Heart left ventricle (tissue), 13 donors: ENCODE results near the gene CD300C.

Experiments used
- POLR2A ChIP-seq, 2 donors: fragments of 450-650 bp; IDR thresholded peaks; one replicate each; pipeline ENCODE4 v1.6.1; 2017; ENCODE audit warnings: antibody characterized with exemption in 2 of 2, mild to moderate bottlenecking in 2 of 2, moderate library complexity in 2 of 2
- TF ChIP-seq, protein P1 (sequence below), 12 donors: fragments of 200-600 bp; sonication (generic) in 4 of 12; IDR thresholded peaks; one replicate each; pipeline versions ENCODE4 v1.5.0 to v1.8.0; 2018 to 2022; ENCODE audit warnings: antibody characterized with exemption in 12 of 12, mild to moderate bottlenecking in 5 of 12
- donor health status: ischemic (EF 13 %, LVEDD 7.1; RV severe dilation, severe dysfunction).
- donor health status: DM: no; HTN: yes; CAD: no.
- donor health status: DM: no; HTN: no; CAD: no.
- donor health status: ischemic (EF 25% LVEDD 6.9; RV normal size, moderate dysfunction).
- donor health status: ischemic (EF 25% LVEDD 5.7; RV mildly dilated, moderate dysfunction).
- donor health status: ischemic (EF 35%, LVEDD 5.7; RV mildly dilated, moderate dysfunction).
- donor health status: nonischemic (EF 11% LVEDD 7.7; RV severe dilation, severe dysfunction).
- donor health status: DM: yes; HTN: yes; CAD: no.
- donor health status: PGD.
- donor health status: ischemic (EF 29% LVEDD 5.4; RV normal size, mild dysfunction).
- donor health status: nonischemic (EF 23%, LVEDD 6.1; RV moderate dilation, normal function).

DNA sequence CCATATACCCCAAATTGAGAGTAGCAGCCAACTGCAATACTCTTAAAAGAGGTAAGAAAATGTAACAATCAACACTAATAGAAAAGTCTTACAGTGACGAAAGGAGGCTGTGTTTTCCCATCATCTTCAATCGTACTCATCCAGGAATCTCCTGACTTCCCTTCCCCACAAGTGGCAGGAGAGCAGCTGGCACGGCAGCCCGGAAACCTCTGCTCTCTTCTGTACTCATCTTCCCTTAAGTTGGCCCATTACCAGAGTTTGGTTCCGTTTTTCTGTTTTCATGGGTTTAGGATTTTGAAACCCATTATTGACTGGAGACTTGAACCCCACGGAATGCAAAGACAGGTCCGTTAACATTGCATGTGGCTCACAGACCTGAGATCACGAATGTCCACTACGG lies 33.1 kb upstream of the CD300C start:
- TF ChIP-seq, protein P1, sequence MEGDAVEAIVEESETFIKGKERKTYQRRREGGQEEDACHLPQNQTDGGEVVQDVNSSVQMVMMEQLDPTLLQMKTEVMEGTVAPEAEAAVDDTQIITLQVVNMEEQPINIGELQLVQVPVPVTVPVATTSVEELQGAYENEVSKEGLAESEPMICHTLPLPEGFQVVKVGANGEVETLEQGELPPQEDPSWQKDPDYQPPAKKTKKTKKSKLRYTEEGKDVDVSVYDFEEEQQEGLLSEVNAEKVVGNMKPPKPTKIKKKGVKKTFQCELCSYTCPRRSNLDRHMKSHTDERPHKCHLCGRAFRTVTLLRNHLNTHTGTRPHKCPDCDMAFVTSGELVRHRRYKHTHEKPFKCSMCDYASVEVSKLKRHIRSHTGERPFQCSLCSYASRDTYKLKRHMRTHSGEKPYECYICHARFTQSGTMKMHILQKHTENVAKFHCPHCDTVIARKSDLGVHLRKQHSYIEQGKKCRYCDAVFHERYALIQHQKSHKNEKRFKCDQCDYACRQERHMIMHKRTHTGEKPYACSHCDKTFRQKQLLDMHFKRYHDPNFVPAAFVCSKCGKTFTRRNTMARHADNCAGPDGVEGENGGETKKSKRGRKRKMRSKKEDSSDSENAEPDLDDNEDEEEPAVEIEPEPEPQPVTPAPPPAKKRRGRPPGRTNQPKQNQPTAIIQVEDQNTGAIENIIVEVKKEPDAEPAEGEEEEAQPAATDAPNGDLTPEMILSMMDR (IDR thresholded peaks at IDR 0.05), result no peak
- TF ChIP-seq POLR2A (IDR thresholded peaks at IDR 0.05), result no peak
